NCI-H226 (cell line): ENCODE data around the gene SHISAL1.
A peak's percentile ranks its signal among the peaks of the same experiment; 100 is the strongest.

Experiments used
- DNase-seq: peaks from one replicate; pipeline ENCODE4 v3.0.0-alpha.2; 2015

Gene SHISAL1

DNA sequence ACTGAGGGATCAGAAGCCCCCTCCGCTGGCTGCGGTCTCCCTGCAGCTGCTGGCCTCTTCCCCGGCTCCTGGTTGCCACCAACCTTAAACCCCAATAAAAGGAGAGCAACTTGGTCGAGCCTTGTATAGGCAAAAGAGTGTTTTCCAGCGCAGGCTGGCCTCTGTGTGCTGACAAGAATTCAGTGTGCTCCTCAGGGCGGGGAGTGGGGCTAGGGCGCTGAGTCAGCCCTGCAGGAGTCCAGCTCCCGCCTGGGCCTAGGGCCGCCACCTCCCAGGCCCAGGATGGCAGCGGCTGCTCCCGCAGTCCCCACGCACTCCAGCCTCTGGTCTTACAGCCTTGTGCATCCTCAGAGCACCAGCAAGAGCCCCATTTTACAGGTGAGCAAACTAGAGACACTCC is at the start of gene SHISAL1:
TSS of gene SHISAL1 (minus strand) at position 186 of the 400 bp plus-strand sequence. CDS start 12,006 bp downstream, outside the sequence.
- no peak for DNase-seq

GRCh38 chr22:44361391-44362126 is 48.8 kb upstream of the SHISAL1 start:
- no peak for DNase-seq

DNA sequence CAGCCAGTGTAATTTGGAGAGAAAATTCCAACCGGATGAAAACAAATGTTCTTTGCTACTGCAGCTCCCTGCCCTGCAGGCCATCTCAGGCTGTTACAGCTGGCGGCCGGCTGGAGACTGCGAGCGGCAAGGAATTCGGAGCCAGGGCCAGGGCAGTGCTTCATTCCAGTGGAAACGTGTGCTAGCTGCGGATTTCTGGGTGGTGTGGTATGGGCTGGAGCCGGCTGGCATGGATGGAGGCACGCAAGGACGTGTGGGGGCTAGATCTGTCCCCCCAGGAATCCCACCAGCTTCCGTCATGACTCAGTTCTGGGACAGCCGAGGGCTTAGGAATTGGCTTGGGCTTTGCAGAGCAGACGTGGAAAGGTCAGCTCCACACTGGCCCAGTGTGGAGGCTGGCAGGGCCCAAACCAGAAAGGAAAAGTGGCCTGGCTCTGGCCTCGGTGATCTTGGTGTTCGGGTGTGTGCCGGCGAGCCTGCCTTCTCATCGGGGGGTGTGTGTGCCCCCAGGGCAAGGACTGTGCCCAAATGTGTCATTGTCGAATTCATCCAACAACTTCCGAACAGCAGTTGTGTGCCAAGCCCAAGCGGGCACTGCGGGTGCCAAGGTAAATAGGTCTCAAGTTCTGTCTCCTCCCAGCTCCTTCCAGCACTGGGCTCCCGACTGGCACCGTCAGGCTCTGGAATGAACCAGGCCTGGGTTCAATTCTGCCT is 48.1 kb upstream of the SHISAL1 start:
- no peak for DNase-seq

DNA sequence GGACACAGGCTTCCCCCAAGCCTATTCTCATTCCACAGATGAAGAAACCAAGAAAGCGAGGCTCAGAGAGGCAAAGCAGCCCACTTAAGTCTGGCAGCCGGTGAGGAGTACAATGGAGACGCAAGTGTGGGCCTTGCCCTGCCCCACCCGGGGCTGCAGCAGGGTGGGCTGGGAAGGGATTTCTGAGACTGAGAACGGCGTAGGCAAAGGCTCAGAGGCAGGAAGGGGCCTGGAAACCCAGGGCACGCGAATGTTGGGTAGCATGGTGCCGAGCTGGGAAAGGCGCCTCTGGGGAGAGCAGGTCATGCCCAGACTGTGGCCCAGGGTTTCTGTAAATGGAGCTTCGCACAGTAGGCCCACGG is 47.5 kb upstream of the SHISAL1 start:
- DNase-seq, result no peak

DNA sequence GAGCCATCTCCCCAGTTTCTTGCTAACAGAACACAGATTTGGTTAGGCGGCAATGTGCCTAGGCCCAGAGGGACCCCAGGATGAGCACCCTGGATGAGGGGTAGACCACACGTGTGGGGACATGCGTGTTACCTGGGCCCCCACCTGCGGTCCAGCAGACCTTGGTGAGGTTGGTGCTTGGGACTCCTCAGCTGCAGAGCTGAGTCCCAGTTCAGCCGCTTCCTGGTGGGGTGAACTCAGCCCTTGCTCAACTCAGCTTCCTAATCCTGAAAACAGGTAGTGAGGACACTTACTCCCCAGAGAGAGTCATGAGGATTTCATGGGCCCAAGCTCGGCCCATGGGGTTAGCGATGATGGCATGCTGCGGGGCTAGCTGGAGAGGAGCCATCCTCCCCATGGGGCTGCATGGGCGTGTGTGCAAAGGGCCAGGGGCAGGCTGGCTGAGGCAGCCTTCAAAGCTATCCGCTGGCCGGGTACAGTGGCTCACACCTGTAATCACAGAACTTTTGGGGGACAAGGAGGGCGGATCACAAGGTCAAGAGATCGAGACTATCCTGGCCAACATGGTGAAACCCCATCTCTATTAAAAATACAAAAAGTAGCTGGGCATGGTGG is 46.9 kb upstream of the SHISAL1 start:
- DNase-seq, result no peak

- no peak for DNase-seq
Observed at GRCh38 chr22:44358709-44359440, 46.1 kb upstream of the SHISAL1 start.

DNA sequence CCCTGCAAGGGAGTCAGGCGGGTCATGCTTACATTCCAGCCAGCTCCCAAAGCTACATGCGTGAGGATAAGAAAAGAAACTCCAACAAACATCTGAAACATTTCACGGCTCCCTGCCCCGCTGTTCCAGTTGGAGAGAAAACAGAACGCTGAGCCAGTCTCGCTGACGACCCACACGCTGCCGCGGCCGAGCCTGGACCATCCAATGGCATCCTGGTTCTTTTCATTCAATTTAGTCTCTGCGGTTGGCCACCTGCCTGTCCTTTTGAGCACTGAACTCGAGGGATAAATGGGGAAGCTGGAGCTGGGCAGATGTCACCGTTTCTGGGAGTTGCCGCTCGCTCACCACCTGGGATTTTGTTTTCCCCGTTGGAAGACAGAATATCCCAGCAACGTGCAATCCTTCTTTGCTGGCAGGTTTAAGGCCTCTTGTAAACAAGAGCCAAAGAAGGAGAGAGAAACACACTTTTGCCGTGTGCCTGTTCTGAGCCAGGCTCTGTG is 45.3 kb upstream of the SHISAL1 start:
- DNase-seq, result no peak

- DNase-seq, result no peak
Observed at GRCh38 chr22:44357296-44357965, 44.7 kb upstream of the SHISAL1 start.

GRCh38 chr22:44355716-44356070 is 42.9 kb upstream of the SHISAL1 start:
- DNase-seq, result no peak

GRCh38 chr22:44354288-44354687 is 41.5 kb upstream of the SHISAL1 start:
- no peak for DNase-seq

DNA sequence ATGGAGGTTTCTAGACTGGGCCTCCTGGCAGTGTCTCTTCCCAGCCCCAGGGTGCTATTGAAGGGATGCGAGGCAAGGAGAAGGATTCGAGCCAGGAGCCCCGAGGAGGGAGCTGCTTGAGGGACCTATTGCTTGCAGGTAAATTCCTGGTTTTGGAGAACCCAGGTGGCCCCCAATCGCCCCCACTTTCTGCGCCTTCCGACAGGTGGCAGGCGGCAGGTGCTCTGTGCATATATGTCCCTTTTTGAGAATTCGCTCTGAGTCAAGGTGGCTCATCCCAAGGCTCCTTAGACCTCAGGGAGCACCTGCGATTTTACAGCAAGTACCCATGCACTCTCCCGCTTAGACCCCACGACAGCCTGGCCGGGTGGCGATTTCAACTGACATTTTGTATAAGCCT is 40.3 kb upstream of the SHISAL1 start:
- DNase-seq, result no peak

DNA sequence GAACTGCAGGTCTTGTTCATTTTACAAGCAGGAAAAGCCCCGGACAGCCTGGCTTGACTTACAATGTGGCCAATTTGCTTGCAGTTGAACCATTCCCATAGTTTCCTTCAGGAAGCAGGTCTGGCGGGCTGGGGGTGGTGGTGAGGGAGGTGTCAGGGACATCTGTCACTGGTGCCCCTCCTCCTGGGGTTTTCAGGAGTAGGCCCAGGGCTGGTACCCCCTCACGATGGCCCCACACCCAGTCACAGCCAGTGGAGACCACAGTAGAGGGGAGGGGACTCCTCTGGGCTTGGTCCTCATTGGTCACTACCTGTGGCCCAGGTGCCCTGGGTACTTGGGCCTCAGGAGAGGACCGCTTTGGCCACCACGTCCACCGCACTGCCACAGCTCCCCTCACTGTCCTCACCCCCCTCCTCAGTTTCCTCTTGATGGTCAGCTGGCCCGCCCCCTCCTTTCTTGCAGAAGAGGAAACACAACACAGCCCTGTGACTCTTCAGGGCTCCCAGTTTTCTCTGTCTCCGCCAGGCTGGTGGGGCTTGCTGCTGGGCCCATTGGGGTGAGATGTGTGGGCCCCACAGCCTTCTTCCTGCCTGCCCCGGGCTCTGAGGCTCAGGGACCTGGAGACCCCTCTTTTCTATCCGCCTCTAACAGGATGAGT is 39.8 kb upstream of the SHISAL1 start:
- DNase-seq, result no peak

DNA sequence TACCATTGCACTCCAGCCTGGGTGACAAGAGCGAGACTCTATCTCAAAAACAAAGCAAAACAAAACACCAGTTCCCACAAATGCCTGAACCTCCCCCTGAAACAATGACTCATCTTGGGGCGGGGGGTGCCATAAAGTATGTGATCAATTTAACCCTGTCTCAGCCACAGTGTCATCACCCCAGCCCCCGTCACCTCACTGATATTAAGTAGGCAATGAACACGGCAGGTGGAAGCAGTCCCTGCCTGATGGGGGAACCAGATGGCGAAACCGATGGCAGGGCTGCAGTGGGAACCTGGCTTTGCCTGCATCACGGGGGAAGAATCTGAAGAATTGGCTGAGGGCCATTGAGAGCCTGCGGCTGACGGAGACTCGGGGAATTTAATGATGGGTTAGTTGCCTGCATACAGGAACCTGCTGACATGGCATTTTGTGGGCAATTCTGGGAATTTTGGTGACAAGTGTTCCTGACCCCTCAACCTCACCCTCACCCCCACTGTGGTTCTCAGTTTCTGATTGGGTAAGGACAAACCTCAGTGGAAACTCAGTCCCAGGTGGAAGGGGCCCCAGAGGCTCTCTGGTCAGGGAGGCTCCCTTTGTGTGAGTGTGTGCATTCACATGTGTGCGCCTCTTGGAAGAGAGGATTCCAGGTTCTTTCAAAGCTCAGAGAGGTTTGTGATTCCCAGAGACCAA is 39.1 kb upstream of the SHISAL1 start:
- peak; percentile 74 for DNase-seq

DNA sequence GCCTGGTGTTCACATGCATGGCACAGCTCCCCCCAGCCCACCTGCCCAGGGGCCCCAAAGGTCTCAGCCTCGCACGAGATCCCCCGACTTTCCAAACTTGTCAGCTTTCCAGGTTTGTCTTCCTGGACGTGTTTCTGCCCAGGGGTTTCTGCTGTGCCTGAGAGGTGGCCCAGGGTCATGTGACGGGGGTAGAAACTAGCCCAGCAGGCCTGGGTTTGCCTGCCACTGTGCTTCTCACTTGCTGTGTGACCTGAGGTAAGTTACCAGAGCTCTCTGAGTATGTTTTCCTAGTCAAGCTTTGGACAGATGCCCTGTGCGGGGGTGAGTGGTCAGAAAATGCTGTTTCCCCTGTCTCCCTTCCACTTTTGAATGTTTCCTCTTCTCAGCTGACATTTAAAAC is 38.3 kb upstream of the SHISAL1 start:
- no peak for DNase-seq

- no peak for DNase-seq
Observed at GRCh38 chr22:44349594-44349993, 36.8 kb upstream of the SHISAL1 start.

- DNase-seq, result no peak
Observed at GRCh38 chr22:44348971-44349560, 36.3 kb upstream of the SHISAL1 start.

- DNase-seq, result no peak
Observed at GRCh38 chr22:44347549-44347948, 34.8 kb upstream of the SHISAL1 start.

- peak; percentile 18 for DNase-seq
Observed at GRCh38 chr22:44347080-44347479, 34.3 kb upstream of the SHISAL1 start.

DNA sequence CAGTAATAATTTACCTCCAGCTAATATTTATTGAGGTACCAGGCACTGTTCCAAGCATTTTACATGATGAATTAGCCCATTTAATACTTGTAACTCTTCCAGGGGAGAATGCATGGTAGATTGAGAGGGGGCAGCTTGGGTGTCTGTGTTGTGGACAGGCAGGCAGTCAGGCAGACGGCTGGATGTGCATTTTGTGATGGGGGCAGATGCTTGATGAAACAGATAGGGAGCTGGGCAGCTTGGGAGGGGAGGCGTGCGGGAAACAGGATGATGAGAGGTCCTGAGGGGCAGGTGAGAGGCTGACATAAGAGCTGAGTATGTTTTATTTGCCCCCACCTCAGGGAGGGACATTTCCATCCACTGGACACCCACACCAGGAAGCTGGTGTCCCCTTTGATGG is 33.1 kb upstream of the SHISAL1 start:
- DNase-seq, result no peak

GRCh38 chr22:44344407-44344806 is 31.7 kb upstream of the SHISAL1 start:
- DNase-seq, result no peak

- no peak for DNase-seq
Observed at GRCh38 chr22:44342347-44342956, 29.7 kb upstream of the SHISAL1 start.
